HepG2 (cell line): Measurements from ENCODE around the gene MLXIPL.

Experiments used
- CBX1 ChIP-seq: IDR thresholded peaks from one replicate; pipeline ENCODE4 v1.6.1; 2016; ENCODE audit warnings: antibody characterized with exemption, low read depth
- NFIC ChIP-seq: IDR thresholded peaks from 2 replicates; pipeline ENCODE4 v1.6.1; 2012; ENCODE audit warnings: mild to moderate bottlenecking, low read length, inconsistent platforms
- NPAS2 ChIP-seq: sonication (generic); formaldehyde crosslinking; IDR thresholded peaks from 2 replicates; pipeline ENCODE4 v1.8.0; 2022; ENCODE audit warnings: mild to moderate bottlenecking, missing genetic modification reagents, borderline replicate concordance
- SIX1 ChIP-seq: sonication (generic); formaldehyde crosslinking; IDR thresholded peaks from 2 replicates; pipeline ENCODE4 v1.4.0; 2020; ENCODE audit warnings: missing genetic modification reagents, borderline replicate concordance
- SRF ChIP-seq: IDR thresholded peaks from 2 replicates; pipeline ENCODE4 v1.6.1; 2011; ENCODE audit warnings: mild to moderate bottlenecking, low read depth, low read length, moderate library complexity
- ZBTB38 ChIP-seq: sonication (generic); formaldehyde crosslinking; IDR thresholded peaks from 2 replicates; pipeline ENCODE4 v1.5.1; 2020; ENCODE audit warnings: mild to moderate bottlenecking, missing genetic modification reagents
- ZFX ChIP-seq: sonication (generic); formaldehyde crosslinking; IDR thresholded peaks from 2 replicates; pipeline ENCODE4 v1.4.0; 2020; ENCODE audit warnings: mild to moderate bottlenecking, low read depth, missing genetic modification reagents, moderate library complexity
- ZNF33B ChIP-seq: sonication (generic); formaldehyde crosslinking; IDR thresholded peaks from 2 replicates; pipeline ENCODE4 v1.5.1; 2020; ENCODE audit warnings: mild to moderate bottlenecking, missing genetic modification reagents
- ZNF589 ChIP-seq: sonication (generic); formaldehyde crosslinking; conservative IDR thresholded peaks from 2 replicates; pipeline ENCODE4 v1.8.0; 2022; ENCODE audit warnings: mild to moderate bottlenecking, moderate library complexity, missing genetic modification reagents
- TF ChIP-seq, protein P1 (sequence below): IDR thresholded peaks from 2 replicates; pipeline ENCODE4 v1.6.1; 2012; ENCODE audit warnings: inconsistent platforms
- TF ChIP-seq, protein P2 (sequence below): sonication (generic); formaldehyde crosslinking; IDR thresholded peaks from 2 replicates; pipeline ENCODE4 v1.5.0; 2020; ENCODE audit warnings: mild to moderate bottlenecking, missing genetic modification reagents, moderate library complexity
- TF ChIP-seq, protein P3 (sequence below): sonication (generic); formaldehyde crosslinking; IDR thresholded peaks from 2 replicates; pipeline ENCODE4 v1.5.0; 2020; ENCODE audit warnings: mild to moderate bottlenecking, missing genetic modification reagents, borderline replicate concordance
- TF ChIP-seq, protein P4 (sequence below): fragments of 450-650 bp; IDR thresholded peaks from 2 replicates; pipeline ENCODE4 v1.6.1; 2017; ENCODE audit warnings: mild to moderate bottlenecking

DNA sequence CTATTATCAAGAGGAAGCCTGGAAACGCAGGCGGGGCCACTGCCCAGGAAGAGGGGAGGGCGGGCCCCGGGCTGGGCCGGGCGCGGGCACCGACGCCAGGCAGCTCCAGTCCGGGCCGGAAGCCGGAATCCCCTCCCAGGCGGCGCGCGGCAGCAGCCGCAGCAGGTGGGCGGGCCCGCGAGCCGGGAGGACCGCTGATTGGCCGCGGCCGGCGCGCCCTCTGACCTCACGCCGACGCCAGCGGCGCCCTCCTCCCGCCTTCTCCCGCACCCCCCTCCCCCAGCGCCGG lies 67.3 kb downstream of the MLXIPL start:
- TF ChIP-seq SRF = no peak
- no peak for TF ChIP-seq ZFX (CRISPR knock-in tag)
- TF ChIP-seq, protein P1, sequence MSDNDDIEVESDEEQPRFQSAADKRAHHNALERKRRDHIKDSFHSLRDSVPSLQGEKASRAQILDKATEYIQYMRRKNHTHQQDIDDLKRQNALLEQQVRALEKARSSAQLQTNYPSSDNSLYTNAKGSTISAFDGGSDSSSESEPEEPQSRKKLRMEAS = no peak
- no peak for TF ChIP-seq NPAS2 (CRISPR knock-in tag)
- TF ChIP-seq NFIC = no peak
- TF ChIP-seq ZBTB38 = no peak
- no peak for TF ChIP-seq CBX1
- no peak for TF ChIP-seq SIX1
- TF ChIP-seq, protein P2, sequence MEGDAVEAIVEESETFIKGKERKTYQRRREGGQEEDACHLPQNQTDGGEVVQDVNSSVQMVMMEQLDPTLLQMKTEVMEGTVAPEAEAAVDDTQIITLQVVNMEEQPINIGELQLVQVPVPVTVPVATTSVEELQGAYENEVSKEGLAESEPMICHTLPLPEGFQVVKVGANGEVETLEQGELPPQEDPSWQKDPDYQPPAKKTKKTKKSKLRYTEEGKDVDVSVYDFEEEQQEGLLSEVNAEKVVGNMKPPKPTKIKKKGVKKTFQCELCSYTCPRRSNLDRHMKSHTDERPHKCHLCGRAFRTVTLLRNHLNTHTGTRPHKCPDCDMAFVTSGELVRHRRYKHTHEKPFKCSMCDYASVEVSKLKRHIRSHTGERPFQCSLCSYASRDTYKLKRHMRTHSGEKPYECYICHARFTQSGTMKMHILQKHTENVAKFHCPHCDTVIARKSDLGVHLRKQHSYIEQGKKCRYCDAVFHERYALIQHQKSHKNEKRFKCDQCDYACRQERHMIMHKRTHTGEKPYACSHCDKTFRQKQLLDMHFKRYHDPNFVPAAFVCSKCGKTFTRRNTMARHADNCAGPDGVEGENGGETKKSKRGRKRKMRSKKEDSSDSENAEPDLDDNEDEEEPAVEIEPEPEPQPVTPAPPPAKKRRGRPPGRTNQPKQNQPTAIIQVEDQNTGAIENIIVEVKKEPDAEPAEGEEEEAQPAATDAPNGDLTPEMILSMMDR (CRISPR knock-in tag) = no peak
- TF ChIP-seq, protein P3, sequence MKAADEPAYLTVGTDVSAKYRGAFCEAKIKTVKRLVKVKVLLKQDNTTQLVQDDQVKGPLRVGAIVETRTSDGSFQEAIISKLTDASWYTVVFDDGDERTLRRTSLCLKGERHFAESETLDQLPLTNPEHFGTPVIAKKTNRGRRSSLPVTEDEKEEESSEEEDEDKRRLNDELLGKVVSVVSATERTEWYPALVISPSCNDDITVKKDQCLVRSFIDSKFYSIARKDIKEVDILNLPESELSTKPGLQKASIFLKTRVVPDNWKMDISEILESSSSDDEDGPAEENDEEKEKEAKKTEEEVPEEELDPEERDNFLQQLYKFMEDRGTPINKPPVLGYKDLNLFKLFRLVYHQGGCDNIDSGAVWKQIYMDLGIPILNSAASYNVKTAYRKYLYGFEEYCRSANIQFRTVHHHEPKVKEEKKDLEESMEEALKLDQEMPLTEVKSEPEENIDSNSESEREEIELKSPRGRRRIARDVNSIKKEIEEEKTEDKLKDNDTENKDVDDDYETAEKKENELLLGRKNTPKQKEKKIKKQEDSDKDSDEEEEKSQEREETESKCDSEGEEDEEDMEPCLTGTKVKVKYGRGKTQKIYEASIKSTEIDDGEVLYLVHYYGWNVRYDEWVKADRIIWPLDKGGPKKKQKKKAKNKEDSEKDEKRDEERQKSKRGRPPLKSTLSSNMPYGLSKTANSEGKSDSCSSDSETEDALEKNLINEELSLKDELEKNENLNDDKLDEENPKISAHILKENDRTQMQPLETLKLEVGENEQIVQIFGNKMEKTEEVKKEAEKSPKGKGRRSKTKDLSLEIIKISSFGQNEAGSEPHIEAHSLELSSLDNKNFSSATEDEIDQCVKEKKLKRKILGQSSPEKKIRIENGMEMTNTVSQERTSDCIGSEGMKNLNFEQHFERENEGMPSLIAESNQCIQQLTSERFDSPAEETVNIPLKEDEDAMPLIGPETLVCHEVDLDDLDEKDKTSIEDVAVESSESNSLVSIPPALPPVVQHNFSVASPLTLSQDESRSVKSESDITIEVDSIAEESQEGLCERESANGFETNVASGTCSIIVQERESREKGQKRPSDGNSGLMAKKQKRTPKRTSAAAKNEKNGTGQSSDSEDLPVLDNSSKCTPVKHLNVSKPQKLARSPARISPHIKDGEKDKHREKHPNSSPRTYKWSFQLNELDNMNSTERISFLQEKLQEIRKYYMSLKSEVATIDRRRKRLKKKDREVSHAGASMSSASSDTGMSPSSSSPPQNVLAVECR (CRISPR knock-in tag) = peak; percentile 59; the same call in 1 of the 2 replicates
- TF ChIP-seq ZNF33B (CRISPR knock-in tag) = no peak
- TF ChIP-seq, protein P4, sequence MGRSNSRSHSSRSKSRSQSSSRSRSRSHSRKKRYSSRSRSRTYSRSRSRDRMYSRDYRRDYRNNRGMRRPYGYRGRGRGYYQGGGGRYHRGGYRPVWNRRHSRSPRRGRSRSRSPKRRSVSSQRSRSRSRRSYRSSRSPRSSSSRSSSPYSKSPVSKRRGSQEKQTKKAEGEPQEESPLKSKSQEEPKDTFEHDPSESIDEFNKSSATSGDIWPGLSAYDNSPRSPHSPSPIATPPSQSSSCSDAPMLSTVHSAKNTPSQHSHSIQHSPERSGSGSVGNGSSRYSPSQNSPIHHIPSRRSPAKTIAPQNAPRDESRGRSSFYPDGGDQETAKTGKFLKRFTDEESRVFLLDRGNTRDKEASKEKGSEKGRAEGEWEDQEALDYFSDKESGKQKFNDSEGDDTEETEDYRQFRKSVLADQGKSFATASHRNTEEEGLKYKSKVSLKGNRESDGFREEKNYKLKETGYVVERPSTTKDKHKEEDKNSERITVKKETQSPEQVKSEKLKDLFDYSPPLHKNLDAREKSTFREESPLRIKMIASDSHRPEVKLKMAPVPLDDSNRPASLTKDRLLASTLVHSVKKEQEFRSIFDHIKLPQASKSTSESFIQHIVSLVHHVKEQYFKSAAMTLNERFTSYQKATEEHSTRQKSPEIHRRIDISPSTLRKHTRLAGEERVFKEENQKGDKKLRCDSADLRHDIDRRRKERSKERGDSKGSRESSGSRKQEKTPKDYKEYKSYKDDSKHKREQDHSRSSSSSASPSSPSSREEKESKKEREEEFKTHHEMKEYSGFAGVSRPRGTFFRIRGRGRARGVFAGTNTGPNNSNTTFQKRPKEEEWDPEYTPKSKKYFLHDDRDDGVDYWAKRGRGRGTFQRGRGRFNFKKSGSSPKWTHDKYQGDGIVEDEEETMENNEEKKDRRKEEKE = no peak
- TF ChIP-seq ZNF589 (CRISPR knock-in tag) = no peak
